ENCODE measurements around the gene EXOC2.

- TF ChIP-seq CTCF (IDR thresholded peaks at IDR 0.05): no peak
- TF ChIP-seq POLR2A (IDR thresholded peaks at IDR 0.05): no peak
These were observed 177.7 kb downstream of the EXOC2 start for GRCh38 chr6:515267-515666.

Measured in Peyer's patch (tissue), 4 donors.